K562 (cell line): ENCODE data around the gene C1orf50. TPM values are rescaled to one million over a fixed set of nuclear protein-coding genes. Genes with fewer than 3 reads are reported as not detected.
A peak's percentile ranks its signal among the peaks of the same experiment; 100 is the strongest.

Experiments
- CHCHD3 ChIP-seq: fragments of 250-450 bp; sonication (Bioruptor Pico); IDR thresholded peaks from 2 replicates; pipeline ENCODE4 v2.1.2; 2022; ENCODE audit warnings: mild to moderate bottlenecking
- FOSL1 ChIP-seq: fragments of 200-800 bp; sonication (Bioruptor generic); conservative IDR thresholded peaks from 2 replicates; pipeline ENCODE4 v1.6.1; 2016; ENCODE audit warnings: missing genetic modification characterization, missing compliant biosample characterization
- GTF2F1 ChIP-seq: IDR thresholded peaks from 2 replicates; pipeline ENCODE4 v1.6.1; 2011; ENCODE audit warnings: low read depth, low read length, improper control_type of control experiment
- HCFC1 ChIP-seq: IDR thresholded peaks from 2 replicates; pipeline ENCODE4 v1.6.1; 2012; ENCODE audit warnings: low read depth, low read length, improper control_type of control experiment
- HES1 ChIP-seq: fragments of 450-650 bp; IDR thresholded peaks from 2 replicates; pipeline ENCODE4 v1.6.1; 2016; ENCODE audit warnings: low read depth, mild to moderate bottlenecking, moderate library complexity
- HMGN3 ChIP-seq: IDR thresholded peaks from 2 replicates; pipeline ENCODE4 v1.6.1; 2011; ENCODE audit warnings: borderline replicate concordance, low read depth, mild to moderate bottlenecking, mixed read lengths, low read length; ENCODE audit not compliant: insufficient read length; ENCODE audit errors: extremely low read depth
- KAT2B ChIP-seq: IDR thresholded peaks from one replicate; pipeline ENCODE4 v1.6.1; 2012; ENCODE audit warnings: low read depth, mild to moderate bottlenecking, control low read depth, inconsistent platforms, low read length, moderate library complexity
- MTA3 ChIP-seq: fragments of 450-650 bp; formaldehyde crosslinking; IDR thresholded peaks from 2 replicates; pipeline ENCODE4 v1.6.1; 2017; ENCODE audit warnings: mild to moderate bottlenecking, borderline replicate concordance
- NFATC3 ChIP-seq: fragments of 450-650 bp; IDR thresholded peaks from 2 replicates; pipeline ENCODE4 v1.6.1; 2017; ENCODE audit warnings: mild to moderate bottlenecking
- NRF1 ChIP-seq, 2 experiments: fragments of 450-650 bp; IDR thresholded peaks in 1 of 2; conservative IDR thresholded peaks in 1 of 2; 2 replicates each; pipeline ENCODE4 v1.6.1; 2014; ENCODE audit warnings: mild to moderate bottlenecking in 2 of 2
- RAD51 ChIP-seq: fragments of 450-650 bp; IDR thresholded peaks from 2 replicates; pipeline ENCODE4 v1.7.1; 2016; ENCODE audit warnings: low read depth, mild to moderate bottlenecking, borderline replicate concordance
- RBM14 ChIP-seq: fragments of 200-400 bp; formaldehyde crosslinking; IDR thresholded peaks from 2 replicates; pipeline ENCODE4 v1.6.1; 2018; ENCODE audit warnings: low read depth, mild to moderate bottlenecking, low read length, moderate library complexity, borderline replicate concordance; ENCODE audit not compliant: insufficient read depth
- RBM25 ChIP-seq: fragments of 200-400 bp; formaldehyde crosslinking; IDR thresholded peaks from 2 replicates; pipeline ENCODE4 v1.6.1; 2018; ENCODE audit warnings: low read length, low read depth, moderate library complexity; ENCODE audit not compliant: severe bottlenecking
- SMAD3 ChIP-seq: fragments of 450-650 bp; formaldehyde crosslinking; conservative IDR thresholded peaks from 2 replicates; pipeline ENCODE4 v1.4.0; 2020; ENCODE audit warnings: mild to moderate bottlenecking
- STAT6 ChIP-seq: sonication (generic); formaldehyde crosslinking; IDR thresholded peaks from 2 replicates; pipeline ENCODE4 v1.8.1; 2023; ENCODE audit warnings: mild to moderate bottlenecking, missing genetic modification reagents
- ZBTB17 ChIP-seq: fragments of 450-650 bp; formaldehyde crosslinking; IDR thresholded peaks from 2 replicates; pipeline ENCODE4 v1.4.0; 2020; ENCODE audit warnings: mild to moderate bottlenecking
- ZBTB33 ChIP-seq: sonication (generic); formaldehyde crosslinking; IDR thresholded peaks from 2 replicates; pipeline ENCODE4 v1.8.1; 2023; ENCODE audit warnings: mild to moderate bottlenecking, missing genetic modification reagents
- ZNF212 ChIP-seq: fragments of 450-650 bp; formaldehyde crosslinking; IDR thresholded peaks from 2 replicates; pipeline ENCODE4 v1.4.0; 2020; ENCODE audit warnings: mild to moderate bottlenecking
- ZNF217 ChIP-seq: sonication (generic); formaldehyde crosslinking; IDR thresholded peaks from 2 replicates; pipeline ENCODE4 v1.8.0; 2022; ENCODE audit warnings: mild to moderate bottlenecking, missing genetic modification reagents
- ZNF511 ChIP-seq: sonication (generic); formaldehyde crosslinking; IDR thresholded peaks from 2 replicates; pipeline ENCODE4 v1.8.0; 2022; ENCODE audit warnings: mild to moderate bottlenecking, missing genetic modification reagents
- ZNF785 ChIP-seq: fragments of 250-450 bp; sonication (Bioruptor Pico); IDR thresholded peaks from 2 replicates; pipeline ENCODE4 v1.4.0; 2020; ENCODE audit warnings: mild to moderate bottlenecking
- polyA plus RNA-seq, 8 experiments: library from polyadenylated mRNA; depleted of rRNA in 4 of 8; stranded (reverse) in 5 of 8; unstranded in 3 of 8; fragments of >200 nt; fragmentation: Nextera tagmentation in 2 of 8; fragmentation: Illumina TruSeq in 1 of 8; extraction: Ambion mirVana in 2 of 8; extraction: Trizol in 1 of 8; gene quantifications; 2 replicates each; pipeline versions ENCODE4 v1.2.1 to v1.2.3, GENCODE V29; 2011 to 2014; ENCODE audit warnings: inconsistent platforms in 1 of 8, missing spikeins in 1 of 8
- total RNA-seq, 7 experiments: library from RNA; depleted of rRNA in 6 of 7; stranded (reverse); fragments of >200 nt in 6 of 7; fragmentation: Illumina TruSeq in 2 of 7; extraction: Trizol in 2 of 7; gene quantifications; 2 replicates each; pipeline versions ENCODE4 v1.2.1 to v1.2.3, GENCODE V29; 2011 to 2021; ENCODE audit warnings: low replicate concordance in 1 of 7

The C1orf50 gene
- total and polyA plus RNA-seq, 9 of the 15 experiments (the other 6 are each of a cell fraction or from before 2014, with no cell fraction given) = 0.55 to 13.9 (median 5.2) TPM

GRCh38 chr1:42824481-42825035 is 57.5 kb downstream of the C1orf50 start (continued):
- no peak for TF ChIP-seq HES1
- TF ChIP-seq ZNF217 (CRISPR knock-in tag) = no peak
- 0 out of 2 replicates have a peak, but pooled peaks have one; percentile 41 for TF ChIP-seq ZNF511
- no peak for TF ChIP-seq NFATC3
- 0 out of 2 replicates have a peak, but pooled peaks have one; percentile 49 for TF ChIP-seq STAT6 (CRISPR knock-in tag)
- no peak for TF ChIP-seq ZBTB33 (CRISPR knock-in tag)
- TF ChIP-seq ZNF785 (CRISPR knock-in tag) = no peak
- peak; percentile 21; the same call in 1 of the 2 replicates for TF ChIP-seq ZBTB17
- TF ChIP-seq RAD51 = no peak
- TF ChIP-seq KAT2B = no peak
- TF ChIP-seq GTF2F1 = peak; percentile 41; the same call in 1 of the 2 replicates
- no peak for TF ChIP-seq RBM14
- no peak for TF ChIP-seq HMGN3
- no peak for TF ChIP-seq SMAD3 (CRISPR knock-in tag)
- TF ChIP-seq ZNF212 (CRISPR knock-in tag) = no peak
- no peak for TF ChIP-seq MTA3
- no peak for TF ChIP-seq HCFC1
- peak; percentile 12 to 16; a peak in 1 of 4 replicates for TF ChIP-seq NRF1 (conservative IDR thresholded peaks at IDR 0.05 in 1 of 2, IDR thresholded peaks at IDR 0.05 in 1 of 2)
- TF ChIP-seq CHCHD3 (CRISPR knock-in tag) = no peak
- TF ChIP-seq RBM25 = no peak
- TF ChIP-seq FOSL1 = no peak
